HEK293 (cell line): ENCODE results near the gene PDZD4.

ENCODE experiments used
- CTCF ChIA-PET: fragments of 350-600 bp; formaldehyde crosslinking; extraction: SDS; loops from one replicate; lab custom pipeline; 2021; ENCODE audit warnings: antibody characterized with exemption; lab: Yijun Ruan, JAX
- POLR2A ChIA-PET: fragments of 300-600 bp; formaldehyde crosslinking; extraction: SDS; loops from one replicate; lab custom pipeline; 2020; ENCODE audit warnings: antibody characterized with exemption, inconsistent platforms; lab: Yijun Ruan, JAX
- H3K27ac ChIP-seq: fragments of 200-500 bp; sonication (Bioruptor generic); 2 replicates; pipeline ENCODE4 v1.5.1; 2014; ENCODE audit warnings: low read depth, low read length, control low read depth, inconsistent platforms; ENCODE audit errors: extremely low read depth
- H3K36me3 ChIP-seq, 2 experiments: fragments of 200-500 bp in 1 of 2; sonication (Bioruptor generic) in 1 of 2; 1 replicate in 1 of 2; 2 replicates in 1 of 2; pipeline ENCODE4 v1.5.1; 2014 to 2017; ENCODE audit warnings: inconsistent platforms in 2 of 2, low read length in 2 of 2; ENCODE audit not compliant: control insufficient read depth in 2 of 2, insufficient read depth in 1 of 2
- H3K4me1 ChIP-seq: fragments of 200-500 bp; sonication (Bioruptor generic); 2 replicates; pipeline ENCODE4 v1.5.1; 2014; ENCODE audit warnings: mild to moderate bottlenecking, low read length, inconsistent platforms; ENCODE audit not compliant: control insufficient read depth, insufficient read depth
- H3K4me3 ChIP-seq: 2 replicates; pipeline ENCODE4 v1.5.1; 2011; ENCODE audit warnings: low read depth, mild to moderate bottlenecking, control low read depth, low read length, moderate library complexity
- H3K9me3 ChIP-seq: fragments of 200-500 bp; sonication (Bioruptor generic); 2 replicates; pipeline ENCODE4 v1.5.1; 2014; ENCODE audit warnings: low read depth, low read length, inconsistent platforms; ENCODE audit not compliant: control insufficient read depth, insufficient read depth
- ATF2 ChIP-seq: fragments of 450-650 bp; formaldehyde crosslinking; IDR thresholded peaks from 2 replicates; pipeline ENCODE4 v1.5.1; 2016; ENCODE audit warnings: missing biosample characterization, missing genetic modification characterization, low read depth
- INSM2 ChIP-seq: fragments of 450-650 bp; formaldehyde crosslinking; IDR thresholded peaks from 2 replicates; pipeline ENCODE4 v1.5.1; 2016; ENCODE audit warnings: missing biosample characterization, missing genetic modification characterization
- KLF10 ChIP-seq: fragments of 450-650 bp; IDR thresholded peaks from 2 replicates; pipeline ENCODE4 v1.5.1; 2018; ENCODE audit warnings: missing biosample characterization, mild to moderate bottlenecking, missing genetic modification characterization
- KLF16 ChIP-seq: fragments of 450-650 bp; formaldehyde crosslinking; IDR thresholded peaks from 2 replicates; pipeline ENCODE4 v1.5.1; 2017; ENCODE audit warnings: missing biosample characterization, missing genetic modification characterization
- KLF17 ChIP-seq: fragments of 450-650 bp; formaldehyde crosslinking; IDR thresholded peaks from 2 replicates; pipeline ENCODE4 v1.5.1; 2016; ENCODE audit warnings: missing biosample characterization, missing genetic modification characterization
- ZBTB1 ChIP-seq: fragments of 450-650 bp; formaldehyde crosslinking; IDR thresholded peaks from 2 replicates; pipeline ENCODE4 v1.5.1; 2016; ENCODE audit warnings: missing biosample characterization, missing genetic modification characterization
- ZBTB26 ChIP-seq: fragments of 450-650 bp; formaldehyde crosslinking; optimal IDR thresholded peaks from 2 replicates; pipeline ENCODE3; 2016; ENCODE audit warnings: missing biosample characterization, mild to moderate bottlenecking, missing genetic modification characterization
- ZEB2 ChIP-seq: fragments of 450-650 bp; formaldehyde crosslinking; IDR thresholded peaks from 2 replicates; pipeline ENCODE4 v1.5.1; 2016; ENCODE audit warnings: missing biosample characterization, missing genetic modification characterization
- ZNF26 ChIP-seq: fragments of 450-650 bp; formaldehyde crosslinking; IDR thresholded peaks from 2 replicates; pipeline ENCODE4 v1.5.1; 2016; ENCODE audit warnings: missing biosample characterization, missing genetic modification characterization
- ZNF335 ChIP-seq: fragments of 450-650 bp; formaldehyde crosslinking; conservative IDR thresholded peaks from 2 replicates; pipeline ENCODE4 v1.5.1; 2016; ENCODE audit warnings: missing biosample characterization, missing genetic modification characterization
- ZNF423 ChIP-seq: fragments of 450-650 bp; formaldehyde crosslinking; IDR thresholded peaks from 2 replicates; pipeline ENCODE4 v1.5.1; 2016; ENCODE audit warnings: missing biosample characterization, missing genetic modification characterization
- ZNF473 ChIP-seq: fragments of 450-650 bp; formaldehyde crosslinking; IDR thresholded peaks from 2 replicates; pipeline ENCODE4 v1.5.1; 2017; ENCODE audit warnings: missing biosample characterization, missing genetic modification characterization
- ZNF513 ChIP-seq: fragments of 450-650 bp; IDR thresholded peaks from 2 replicates; pipeline ENCODE4 v1.5.1; 2018; ENCODE audit warnings: missing biosample characterization, missing genetic modification characterization
- ZNF518A ChIP-seq: fragments of 450-650 bp; formaldehyde crosslinking; conservative IDR thresholded peaks from 2 replicates; pipeline ENCODE4 v1.5.1; 2016; ENCODE audit warnings: low read depth, missing biosample characterization, missing genetic modification characterization
- ZNF561 ChIP-seq: fragments of 450-650 bp; IDR thresholded peaks from 2 replicates; pipeline ENCODE4 v1.5.1; 2018; ENCODE audit warnings: missing biosample characterization, missing genetic modification characterization, borderline replicate concordance
- ZNF621 ChIP-seq: fragments of 450-650 bp; formaldehyde crosslinking; IDR thresholded peaks from 2 replicates; pipeline ENCODE4 v1.5.1; 2017; ENCODE audit warnings: missing biosample characterization, missing genetic modification characterization
- ZNF785 ChIP-seq: fragments of 450-650 bp; formaldehyde crosslinking; IDR thresholded peaks from 2 replicates; pipeline ENCODE4 v1.5.1; 2016; ENCODE audit warnings: missing biosample characterization, missing genetic modification characterization

Gene PDZD4

GRCh38 chrX:153853902-153854267 is 23.5 kb upstream of the PDZD4 start:
- ChIA-PET POLR2A (no interaction called here), CTCF (interaction anchor here (1.0 kb wide), 1 partner anchor 63 kb away, joined by 3 read pairs; no protein-coding TSS in a partner anchor)
- Histone ChIP-seq H3K4me1 (no peaks in the 10 kb centered on the region), H3K9me3 (no peaks in the 10 kb centered on the region), H3K27ac (no peak overlapping the region), H3K4me3 (no peak overlapping the region), H3K36me3 (no peaks in the 10 kb centered on the region)
- TF ChIP-seq ZNF335 (tag by site-specific recombination) (no peak), ZEB2 (tag by site-specific recombination) (no peak), ZBTB26 (tag by site-specific recombination) (no peak), KLF16 (tag by site-specific recombination) (no peak), ZNF785 (tag by site-specific recombination) (no peak), KLF10 (no peak), ZNF473 (tag by site-specific recombination) (no peak), ZNF513 (tag by site-specific recombination) (no peak), INSM2 (tag by site-specific recombination) (no peak), ZNF561 (tag by site-specific recombination) (no peak)

- no peaks in the 10 kb centered on the region for H3K36me3 ChIP-seq
- no peaks in the 10 kb centered on the region for H3K9me3 ChIP-seq
- no peak overlapping the region for H3K4me3 ChIP-seq
- H3K4me1 ChIP-seq, result no peaks in the 10 kb centered on the region
- TF ChIP-seq ATF2, result no peak
- TF ChIP-seq ZNF26 (tag by site-specific recombination), result peak; percentile 78
- no peak for TF ChIP-seq ZNF423
- ChIA-PET POLR2A (no interaction called here), CTCF (interaction anchor here (0.6 to 1.5 kb wide), 5 partner anchors 12 to 99 kb away, joined by 3 read pairs; no protein-coding TSS in a partner anchor)
- no peak overlapping the region for H3K27ac ChIP-seq
Measured at GRCh38 chrX:153853180-153853901, 23.0 kb upstream of the PDZD4 start.

GRCh38 chrX:153851981-153852380 is 21.6 kb upstream of the PDZD4 start:
- H3K27ac ChIP-seq, result no peak overlapping the region
- ChIA-PET POLR2A (no interaction called here), CTCF (interaction anchor here (0.6 to 1.5 kb wide), 5 partner anchors 36 to 101 kb away, joined by 3 read pairs; no protein-coding TSS in a partner anchor)
- H3K4me1 ChIP-seq, result no peaks in the 10 kb centered on the region
- H3K4me3 ChIP-seq, result no peak overlapping the region
- no peaks in the 10 kb centered on the region for H3K36me3 ChIP-seq
- H3K9me3 ChIP-seq, result no peaks in the 10 kb centered on the region
- no peak for TF ChIP-seq KLF17 (tag by site-specific recombination)
- no peak for TF ChIP-seq ZNF621 (tag by site-specific recombination)
- TF ChIP-seq ZBTB1 (tag by site-specific recombination), result no peak
- TF ChIP-seq ZNF518A, result no peak
